Natural killer cell treated with Interleukin-12 subunit alpha and Interleukin-12 subunit beta and Interleukin-15 and Interleukin-18, amount 100 ng/mL, for 72 hours (primary cell): ENCODE measurements around the gene STEAP3. TPM values are rescaled to one million over a fixed set of nuclear protein-coding genes. Genes with fewer than 3 reads are reported as not detected.
A peak's percentile ranks its signal among the peaks of the same experiment; 100 is the strongest.

ENCODE experiments used
- ATAC-seq, 2 donors: fragments of 150-1000 bp; cut with Tn5 transposase in 1 of 2; sonication (Bioruptor Pico), chemical (Tn5 transposase) in 1 of 2; 2 replicates each; pipeline ENCODE4 v1.10.0; 2021
- DNase-seq: peaks from one replicate; pipeline ENCODE4 v3.0.0; 2022; ENCODE audit warnings: low spot score
- H3K27ac Mint-ChIP-seq, 2 donors: 1 replicate in 1 of 2; 2 replicates in 1 of 2; pipeline ENCODE4 v1.8.0; 2022; ENCODE audit warnings: mixed read lengths in 2 of 2, mild to moderate bottlenecking in 1 of 2, moderate library complexity in 1 of 2
- H3K27me3 Mint-ChIP-seq, 2 donors: 1 replicate in 1 of 2; 2 replicates in 1 of 2; pipeline ENCODE4 v1.8.0; 2022; ENCODE audit warnings: mixed read lengths in 2 of 2
- H3K36me3 Mint-ChIP-seq: one replicate; pipeline ENCODE4 v1.8.0; 2022; ENCODE audit warnings: mixed read lengths
- H3K4me1 Mint-ChIP-seq, 2 donors: 1 replicate in 1 of 2; 2 replicates in 1 of 2; pipeline ENCODE4 v1.8.0; 2022; ENCODE audit warnings: low read depth in 2 of 2, mixed read lengths in 2 of 2, mild to moderate bottlenecking in 1 of 2
- H3K4me3 Mint-ChIP-seq: one replicate; pipeline ENCODE4 v1.8.0; 2022; ENCODE audit warnings: mixed read lengths
- H3K9me3 Mint-ChIP-seq: 2 replicates; pipeline ENCODE4 v1.8.0; 2022; ENCODE audit warnings: mixed read lengths
- total RNA-seq, 2 donors: library from RNA; stranded (reverse); gene quantifications; one replicate each; pipeline ENCODE4 v1.2.3, GENCODE V29; 2022

STEAP3 gene
- total RNA-seq, 2 donors from 2014 or later, result 1.3 to 2.3 TPM

DNA sequence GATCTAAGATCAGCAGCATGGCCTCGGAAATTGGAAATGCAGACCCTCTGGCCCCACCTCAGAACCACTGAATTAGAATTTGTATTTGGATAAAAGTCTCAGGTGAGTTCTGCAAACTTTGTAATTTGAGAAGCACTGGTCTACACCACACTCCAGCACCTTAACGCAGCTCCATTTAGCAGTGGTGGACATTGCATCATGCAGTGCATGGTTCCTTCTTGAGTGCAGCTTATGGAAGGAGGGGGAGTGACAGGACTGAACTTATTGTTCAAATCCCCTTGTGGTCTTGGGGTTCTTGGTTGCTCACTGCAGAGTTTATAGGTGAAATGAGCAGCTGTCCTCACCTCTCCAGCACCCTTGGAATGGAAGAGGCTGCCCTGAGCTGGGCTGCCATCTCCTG lies 17.4 kb upstream of the STEAP3 start:
- no peak overlapping the region for H3K4me3 Mint-ChIP-seq
- DNase-seq, result peak; percentile 5
- no peak for ATAC-seq
- H3K9me3 Mint-ChIP-seq, result no peaks in the 10 kb centered on the region
- peaks cover 0 to 5% of the 10 kb centered on the region in 2 donors for H3K4me1 Mint-ChIP-seq
- no peak overlapping the region for H3K27ac Mint-ChIP-seq
- no peaks in the 10 kb centered on the region for H3K36me3 Mint-ChIP-seq
- peaks cover 0 to 3% of the 10 kb centered on the region in 2 donors for H3K27me3 Mint-ChIP-seq

- ATAC-seq, result no peak
- Mint-ChIP-seq H3K9me3 (no peaks in the 10 kb centered on the region), H3K4me3 (no peak overlapping the region), H3K36me3 (no peaks in the 10 kb centered on the region), H3K27me3 (peaks cover 0 to 3% of the 10 kb centered on the region in 2 donors), H3K4me1 (peaks cover 0 to 5% of the 10 kb centered on the region in 2 donors), H3K27ac (no peak overlapping the region)
- DNase-seq, result peak; percentile 28
Observed at GRCh38 chr2:119207447-119207846, 16.2 kb upstream of the STEAP3 start.

DNA sequence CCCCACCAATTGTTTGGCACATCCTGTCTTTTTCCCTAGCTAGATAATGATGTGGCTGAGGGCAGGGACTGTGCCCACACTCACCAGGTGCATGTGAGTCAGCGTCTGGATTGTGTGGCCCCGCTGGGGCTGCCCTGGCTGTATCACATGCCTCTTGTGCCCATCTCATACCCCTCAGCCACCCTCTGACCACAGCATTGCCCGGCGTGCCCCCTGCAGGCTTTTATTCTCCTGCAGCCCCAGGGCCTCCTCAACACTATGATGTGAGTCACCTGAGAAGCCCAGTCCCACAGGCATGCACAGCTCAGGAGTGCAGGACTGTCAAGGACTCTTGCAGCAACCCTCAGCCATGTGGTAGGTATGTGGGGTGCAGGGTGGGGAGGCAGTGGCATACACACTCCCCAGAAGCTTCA lies 14.8 kb upstream of the STEAP3 start:
- H3K36me3 Mint-ChIP-seq, result no peaks in the 10 kb centered on the region
- no peak overlapping the region for H3K27ac Mint-ChIP-seq
- H3K4me1 Mint-ChIP-seq, result no peaks in the 10 kb centered on the region
- DNase-seq, result peak; percentile 57
- H3K27me3 Mint-ChIP-seq, result peaks cover 0 to 3% of the 10 kb centered on the region in 2 donors
- ATAC-seq, result no peak
- H3K4me3 Mint-ChIP-seq, result no peak overlapping the region
- H3K9me3 Mint-ChIP-seq, result no peaks in the 10 kb centered on the region

- ATAC-seq (no peak), DNase-seq (peak; percentile 59)
- peaks cover 0 to 3% of the 10 kb centered on the region in 2 donors for H3K27me3 Mint-ChIP-seq
Observed at GRCh38 chr2:119212139-119212800, 11.4 kb upstream of the STEAP3 start.

GRCh38 chr2:119214453-119215037 lies 9.1 kb upstream of the STEAP3 start:
- Mint-ChIP-seq H3K4me3 (no peak overlapping the region), H3K36me3 (no peaks in the 10 kb centered on the region), H3K27ac (no peak overlapping the region), H3K27me3 (peaks cover 0 to under 1% of the 10 kb centered on the region in 2 donors), H3K9me3 (no peaks in the 10 kb centered on the region), H3K4me1 (peaks cover 0 to 4% of the 10 kb centered on the region in 2 donors)
- DNase-seq, result no peak
- no peak for ATAC-seq

More at GRCh38 chr2:119212139-119212800, 11.4 kb upstream of the STEAP3 start:
- Mint-ChIP-seq H3K4me3 (no peak overlapping the region), H3K36me3 (no peaks in the 10 kb centered on the region), H3K9me3 (no peaks in the 10 kb centered on the region), H3K4me1 (no peaks in the 10 kb centered on the region), H3K27ac (no peak overlapping the region)

- Mint-ChIP-seq H3K9me3 (no peaks in the 10 kb centered on the region), H3K4me3 (no peak overlapping the region), H3K27ac (no peak overlapping the region), H3K36me3 (no peaks in the 10 kb centered on the region), H3K4me1 (peaks cover 0 to 4% of the 10 kb centered on the region in 2 donors), H3K27me3 (no peaks in the 10 kb centered on the region)
- DNase-seq (no peak), ATAC-seq (no peak)
Observed at GRCh38 chr2:119216994-119217393, 6.6 kb upstream of the STEAP3 start.

GRCh38 chr2:119218478-119219064 lies 5.1 kb upstream of the STEAP3 start:
- DNase-seq, result no peak
- Mint-ChIP-seq H3K27me3 (no peaks in the 10 kb centered on the region), H3K36me3 (no peaks in the 10 kb centered on the region), H3K27ac (peak overlapping the region in 1 of 2 donors; percentile 31), H3K4me1 (peaks cover 0 to 4% of the 10 kb centered on the region in 2 donors), H3K4me3 (no peak overlapping the region), H3K9me3 (no peaks in the 10 kb centered on the region)
- peak in 1 of 2 donors; percentile 16 for ATAC-seq

DNA sequence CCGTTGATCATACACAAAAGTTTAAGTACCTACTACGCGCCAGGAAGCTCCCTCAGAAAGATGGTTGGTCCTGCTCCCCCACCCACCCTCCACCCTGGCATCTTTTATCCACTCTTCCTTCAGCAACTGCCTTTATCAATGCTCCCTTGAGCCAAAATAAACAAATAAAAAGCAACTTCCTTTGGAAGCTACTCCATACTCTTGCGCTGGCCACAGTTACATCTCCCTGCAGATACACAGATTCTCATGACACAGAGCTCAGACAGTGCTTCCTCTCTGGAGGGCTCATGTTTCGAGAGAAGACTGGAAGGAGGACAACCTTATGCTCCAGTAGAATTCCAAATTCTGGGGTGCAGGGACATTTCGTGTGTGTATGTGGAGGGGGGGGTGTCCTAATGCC lies 3.8 kb upstream of the STEAP3 start:
- no peak overlapping the region for H3K4me3 Mint-ChIP-seq
- ATAC-seq, result no peak
- no peaks in the 10 kb centered on the region for H3K9me3 Mint-ChIP-seq
- peaks cover 0 to 4% of the 10 kb centered on the region in 2 donors for H3K4me1 Mint-ChIP-seq
- no peak for DNase-seq
- no peaks in the 10 kb centered on the region for H3K27me3 Mint-ChIP-seq
- no peak overlapping the region for H3K27ac Mint-ChIP-seq
- H3K36me3 Mint-ChIP-seq, result no peaks in the 10 kb centered on the region

DNA sequence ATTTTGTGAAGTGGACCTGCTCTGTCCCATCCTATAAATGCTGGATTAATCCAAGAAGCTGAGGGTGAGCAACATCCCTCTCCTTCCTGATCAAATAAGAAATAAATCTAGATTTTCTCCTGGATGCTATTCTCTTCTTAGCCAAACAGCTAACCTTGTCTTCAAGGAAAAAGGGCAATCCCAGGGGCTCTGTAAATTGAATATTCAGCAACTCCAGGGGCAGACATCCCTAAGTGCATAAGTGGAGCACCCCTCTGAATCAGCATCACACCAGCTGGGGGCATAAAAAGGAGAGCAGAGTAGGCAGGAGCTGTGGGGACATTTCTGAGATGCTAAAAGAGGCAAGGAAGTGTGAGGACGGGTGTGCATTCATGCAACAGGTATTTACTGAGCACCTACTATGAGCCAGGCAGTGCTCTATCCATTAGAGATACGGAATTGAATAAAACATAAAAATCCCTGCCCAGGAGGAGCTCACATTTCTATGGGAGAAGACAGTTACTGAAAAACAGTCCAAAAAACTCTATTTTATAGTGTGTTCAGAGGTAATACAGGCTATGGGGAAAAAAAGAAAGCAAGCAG lies 2.8 kb upstream of the STEAP3 start:
- Mint-ChIP-seq H3K9me3 (no peaks in the 10 kb centered on the region), H3K36me3 (no peaks in the 10 kb centered on the region), H3K27ac (no peak overlapping the region), H3K27me3 (no peaks in the 10 kb centered on the region), H3K4me3 (no peak overlapping the region), H3K4me1 (peaks cover 0 to 4% of the 10 kb centered on the region in 2 donors)
- ATAC-seq, result no peak
- no peak for DNase-seq

- Mint-ChIP-seq H3K9me3 (no peaks in the 10 kb centered on the region), H3K36me3 (no peaks in the 10 kb centered on the region), H3K27me3 (no peaks in the 10 kb centered on the region), H3K4me1 (peaks cover 0 to 4% of the 10 kb centered on the region in 2 donors), H3K27ac (no peak overlapping the region), H3K4me3 (no peak overlapping the region)
- no peak for DNase-seq
- no peak for ATAC-seq
Observed at GRCh38 chr2:119221609-119222008, 2.0 kb upstream of the STEAP3 start.

GRCh38 chr2:119222213-119222612 lies 1.4 kb upstream of the STEAP3 start:
- H3K27ac Mint-ChIP-seq, result no peak overlapping the region
- H3K36me3 Mint-ChIP-seq, result no peaks in the 10 kb centered on the region
- no peak overlapping the region for H3K4me3 Mint-ChIP-seq
- no peaks in the 10 kb centered on the region for H3K9me3 Mint-ChIP-seq
- DNase-seq, result no peak
- ATAC-seq, result no peak
- H3K27me3 Mint-ChIP-seq, result no peaks in the 10 kb centered on the region
- H3K4me1 Mint-ChIP-seq, result peaks cover 0 to 4% of the 10 kb centered on the region in 2 donors

- H3K27ac Mint-ChIP-seq, result no peak overlapping the region
- peaks cover 0 to 4% of the 10 kb centered on the region in 2 donors for H3K4me1 Mint-ChIP-seq
- no peak for DNase-seq
- peak overlapping the region; percentile 41 for H3K4me3 Mint-ChIP-seq
- no peaks in the 10 kb centered on the region for H3K9me3 Mint-ChIP-seq
- ATAC-seq, result no peak
- H3K27me3 Mint-ChIP-seq, result no peaks in the 10 kb centered on the region
- H3K36me3 Mint-ChIP-seq, result no peaks in the 10 kb centered on the region
Observed at GRCh38 chr2:119222863-119223520, 642 bp upstream of the STEAP3 start.

DNA sequence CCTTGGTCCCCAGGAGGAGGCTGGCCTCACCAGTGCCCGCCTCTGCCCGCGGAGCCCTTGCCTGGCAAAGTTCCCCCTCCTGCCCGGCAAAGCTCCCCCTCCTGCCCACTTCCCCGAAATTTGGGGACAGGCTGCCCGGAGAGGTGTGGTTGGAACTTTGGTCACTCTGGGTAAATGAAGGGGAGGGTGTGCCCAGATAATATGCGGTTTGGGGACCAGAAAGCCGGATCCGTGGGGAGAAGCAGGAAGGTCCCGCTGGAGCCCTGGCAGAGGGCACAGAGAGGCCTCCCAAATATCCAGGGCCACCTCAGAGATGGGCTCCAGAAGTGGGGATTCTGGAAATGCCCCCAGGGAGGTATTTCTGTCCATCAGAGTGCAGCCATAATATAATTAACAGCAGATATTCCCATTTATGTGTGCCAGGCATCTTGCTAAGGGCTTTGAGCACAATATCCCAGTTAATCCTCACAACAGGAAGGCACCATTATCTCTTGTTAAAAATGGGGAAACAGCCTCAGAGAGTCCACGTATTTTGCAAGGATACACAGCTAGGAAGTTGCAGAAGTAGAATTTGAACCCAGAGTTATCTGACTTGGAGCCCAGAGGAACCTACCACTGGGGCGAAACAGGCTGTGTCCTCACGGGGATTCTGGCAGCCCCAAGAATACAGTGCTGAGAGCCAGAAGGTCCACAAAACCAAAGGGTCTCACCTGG lies 914 bp downstream of the STEAP3 start:
- H3K4me3 Mint-ChIP-seq, result no peak overlapping the region

More for the DNA sequence above, 914 bp downstream of the STEAP3 start:
- Mint-ChIP-seq H3K36me3 (no peaks in the 10 kb centered on the region), H3K9me3 (no peaks in the 10 kb centered on the region), H3K27ac (no peak overlapping the region), H3K27me3 (no peaks in the 10 kb centered on the region), H3K4me1 (no peaks in the 10 kb centered on the region)
- DNase-seq, result no peak
- no peak for ATAC-seq
